GM11168 (cell line): Measurements from ENCODE around the gene RDH12.

Experiments
- in situ Hi-C: fragments of 300-500 bp; cut with MboI; formaldehyde crosslinking; loops from one replicate; pipeline ENCODE4 v1.12.0; 2022; ENCODE audit warnings: low sequenced_read_pairs; ENCODE audit not compliant: unreplicated experiment

The RDH12 gene

DNA sequence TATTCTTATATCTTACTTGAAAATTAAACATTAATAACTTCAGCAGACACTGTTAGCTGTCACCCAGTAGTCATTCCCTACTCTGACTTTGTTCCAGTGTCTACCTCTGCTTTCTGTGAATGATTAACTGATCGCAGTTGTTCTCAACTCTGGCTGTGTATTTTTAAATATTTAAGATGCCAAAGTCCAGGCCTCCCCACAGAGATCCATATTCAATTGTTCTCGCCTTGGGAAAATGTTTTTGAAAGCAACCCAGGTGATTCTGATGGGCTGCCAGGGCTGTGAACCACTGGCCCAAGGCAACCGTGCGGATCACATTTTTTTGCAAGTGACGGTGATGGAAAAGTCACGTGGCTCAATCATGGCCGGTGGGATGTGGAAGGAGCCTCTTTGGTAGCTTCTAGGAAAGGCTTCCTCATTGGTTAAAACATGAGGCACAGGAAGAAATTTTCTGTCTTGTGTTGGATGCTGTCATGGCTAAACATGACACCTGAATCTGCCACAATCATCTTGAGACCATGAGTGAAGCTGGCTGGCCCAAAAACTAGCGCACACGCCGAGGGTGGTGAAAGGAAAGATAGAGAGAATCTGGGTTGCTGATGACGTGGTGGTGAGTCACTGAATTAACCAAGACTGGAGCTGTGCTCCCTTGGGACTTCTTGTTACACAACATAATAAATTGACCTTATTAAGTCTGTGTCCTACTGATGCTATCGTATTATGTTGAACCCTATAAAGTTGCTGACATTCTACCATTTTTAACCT lies 37.2 kb downstream of the RDH12 start:
- in situ Hi-C loops: no loop called here

GRCh38 chr14:67744046-67744445 lies 42.4 kb downstream of the RDH12 start:
- in situ Hi-C loops: no loop called here

DNA sequence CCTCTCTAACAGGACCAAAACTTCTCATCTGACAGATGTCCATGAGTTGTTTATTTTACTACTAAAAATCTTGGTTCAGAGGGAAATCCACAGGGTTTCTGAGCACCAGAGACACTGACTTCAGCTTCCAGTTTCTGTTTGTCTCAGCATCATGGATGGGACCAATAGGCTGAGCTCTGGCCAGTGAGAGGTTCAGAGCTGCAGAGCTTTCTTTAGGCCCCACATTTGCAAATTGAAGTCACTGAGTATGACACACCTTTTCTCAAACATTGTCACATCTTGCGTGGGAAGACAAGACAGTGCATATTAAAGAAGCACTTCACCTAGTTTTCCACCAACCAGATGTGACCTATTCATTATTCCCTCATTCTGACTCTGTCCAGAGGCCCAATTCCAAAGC lies 45.2 kb downstream of the RDH12 start:
- in situ Hi-C loops: no loop called here

- in situ Hi-C loops: no loop called here
Observed at GRCh38 chr14:67748312-67748711, 46.6 kb downstream of the RDH12 start.

GRCh38 chr14:67749341-67750084 lies 47.8 kb downstream of the RDH12 start:
- in situ Hi-C loops: no loop called here

GRCh38 chr14:67756496-67756895 lies 54.8 kb downstream of the RDH12 start:
- in situ Hi-C loops: no loop called here

DNA sequence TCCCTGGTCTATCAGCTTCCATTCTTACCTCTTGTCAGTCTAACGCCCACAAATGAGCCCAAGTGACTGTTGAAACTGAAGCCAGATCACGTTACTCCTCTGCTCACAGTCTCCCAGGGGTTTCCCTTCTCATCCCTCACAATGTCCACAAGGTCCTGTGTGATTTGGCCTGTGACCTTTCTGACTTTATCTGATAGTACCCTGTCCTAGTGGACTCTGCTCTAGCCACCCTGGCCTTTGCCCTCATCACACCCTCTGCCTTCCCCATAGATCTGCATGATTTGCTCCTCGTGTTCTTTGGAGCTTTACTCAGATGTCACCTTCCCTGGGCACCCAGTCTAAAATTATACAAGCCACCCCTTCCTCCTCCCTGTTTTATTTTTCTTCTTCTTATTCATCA lies 55.5 kb downstream of the RDH12 start:
- in situ Hi-C loops: no loop called here

DNA sequence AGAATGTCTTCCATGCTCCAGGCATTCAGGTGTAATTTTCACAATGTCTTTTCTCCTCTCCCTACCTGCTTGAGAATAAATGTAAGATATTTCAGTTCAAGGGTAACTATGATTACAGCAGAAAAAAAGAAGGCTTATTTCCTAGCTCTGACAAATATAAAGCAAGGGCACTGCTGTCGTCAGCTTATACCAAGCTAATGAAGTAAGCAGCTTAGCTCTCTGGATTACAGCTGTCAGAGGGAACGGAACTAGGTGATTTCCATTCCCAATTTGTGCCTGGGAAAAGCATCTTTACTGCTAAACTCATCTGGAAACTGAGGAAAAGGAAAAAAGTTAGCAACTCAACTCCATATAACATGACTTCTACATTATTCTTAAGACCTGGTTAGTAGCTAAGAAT lies 58.2 kb downstream of the RDH12 start:
- in situ Hi-C loops: no loop called here

GRCh38 chr14:67762051-67762450 lies 60.4 kb downstream of the RDH12 start:
- in situ Hi-C loops: no loop called here

DNA sequence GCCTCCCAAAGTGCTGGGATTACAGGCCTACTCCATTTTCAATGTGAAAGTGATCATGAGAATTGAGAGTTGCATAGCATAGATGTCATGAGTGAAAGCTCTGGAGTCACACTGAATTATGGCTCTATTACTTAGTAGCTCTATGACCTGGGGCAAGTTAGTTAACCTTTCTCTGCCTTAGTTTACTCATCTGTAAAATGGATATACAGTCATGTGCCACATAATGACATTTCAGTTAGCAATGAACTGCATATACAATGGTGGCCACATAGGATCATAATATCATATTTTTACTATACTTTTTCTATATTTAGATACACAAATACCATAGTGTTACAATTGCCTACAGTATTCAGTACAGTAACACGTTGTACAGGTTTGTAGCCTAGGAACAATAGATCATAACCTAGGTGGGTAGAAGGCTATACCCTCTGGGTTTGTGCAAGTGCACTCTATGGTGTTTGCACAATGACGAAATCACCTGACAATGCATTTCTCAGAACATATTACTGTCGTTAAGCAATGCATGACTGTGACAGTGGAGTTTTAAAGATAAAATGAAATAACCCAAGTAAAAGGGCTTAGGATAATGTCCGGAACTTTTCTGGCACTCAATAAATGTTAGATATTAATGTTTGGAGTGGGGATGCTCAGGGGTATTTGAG lies 61.6 kb downstream of the RDH12 start:
- in situ Hi-C loops: no loop called here

- in situ Hi-C loops: no loop called here
Observed at GRCh38 chr14:67764496-67764895, 62.8 kb downstream of the RDH12 start.

DNA sequence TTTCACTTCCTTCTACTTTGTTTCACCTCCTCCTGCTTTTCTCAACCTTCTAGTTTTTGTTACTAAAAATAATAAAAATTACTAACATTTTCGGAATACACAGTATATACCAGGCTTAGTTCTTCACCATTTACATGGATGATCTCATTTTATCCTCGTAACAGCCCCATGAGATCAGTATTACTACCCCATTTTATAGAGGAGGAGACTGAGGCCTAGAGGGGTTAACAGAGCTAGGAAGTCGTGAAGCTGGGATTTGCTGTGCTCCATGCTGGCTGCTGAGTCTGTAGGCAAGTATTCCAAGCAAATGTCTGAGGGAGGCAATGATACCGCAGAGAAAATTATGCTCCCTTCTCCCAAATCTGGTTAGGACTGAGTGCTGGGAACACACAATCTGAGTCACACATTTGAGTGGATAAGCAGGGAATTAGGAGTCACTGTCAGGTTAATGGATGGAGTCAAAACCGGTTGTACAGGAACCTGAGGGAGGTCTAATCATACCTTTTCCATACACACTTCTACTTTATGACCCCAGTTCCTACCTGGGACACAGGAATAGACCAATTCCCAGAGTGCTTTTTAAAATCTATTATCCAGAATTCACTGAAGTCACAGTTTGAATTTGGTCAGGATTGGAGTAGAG lies 63.6 kb downstream of the RDH12 start:
- in situ Hi-C loops: no loop called here

DNA sequence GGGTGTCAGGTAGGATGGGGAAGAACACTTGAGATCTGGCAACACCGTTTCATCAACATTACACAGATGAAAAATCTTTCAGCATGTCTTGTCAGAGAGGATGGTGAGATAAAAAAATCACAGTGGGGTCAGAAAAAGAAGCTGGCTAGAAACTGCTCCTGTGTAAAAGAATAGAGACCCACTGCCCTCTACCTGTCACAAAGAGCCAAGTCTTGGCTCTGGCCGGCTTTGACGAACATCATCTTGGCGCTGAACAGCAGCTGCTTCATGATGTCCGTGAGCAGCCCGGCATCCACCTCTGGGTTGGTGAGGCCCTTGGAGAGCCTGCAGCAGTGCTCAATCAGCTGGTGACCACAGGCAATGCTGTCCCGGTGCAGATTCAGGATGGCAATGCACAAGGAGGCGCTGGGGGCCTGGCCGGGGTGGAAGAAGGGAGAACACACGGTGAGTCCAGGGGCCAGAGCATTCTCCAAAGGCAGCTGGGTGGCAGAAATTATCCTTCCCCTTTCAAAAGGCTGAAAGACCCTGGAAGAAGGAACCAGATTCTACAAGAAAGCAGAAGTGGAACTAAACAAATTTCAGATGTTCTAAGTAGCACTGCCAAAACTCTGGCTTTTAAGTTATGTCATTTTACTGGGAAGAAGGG lies 64.5 kb downstream of the RDH12 start:
- in situ Hi-C loops: no loop called here

- in situ Hi-C loops: no loop called here
Observed at GRCh38 chr14:67768219-67768618, 66.5 kb downstream of the RDH12 start.

GRCh38 chr14:67773844-67774377 lies 72.2 kb downstream of the RDH12 start:
- in situ Hi-C loops: no loop called here

DNA sequence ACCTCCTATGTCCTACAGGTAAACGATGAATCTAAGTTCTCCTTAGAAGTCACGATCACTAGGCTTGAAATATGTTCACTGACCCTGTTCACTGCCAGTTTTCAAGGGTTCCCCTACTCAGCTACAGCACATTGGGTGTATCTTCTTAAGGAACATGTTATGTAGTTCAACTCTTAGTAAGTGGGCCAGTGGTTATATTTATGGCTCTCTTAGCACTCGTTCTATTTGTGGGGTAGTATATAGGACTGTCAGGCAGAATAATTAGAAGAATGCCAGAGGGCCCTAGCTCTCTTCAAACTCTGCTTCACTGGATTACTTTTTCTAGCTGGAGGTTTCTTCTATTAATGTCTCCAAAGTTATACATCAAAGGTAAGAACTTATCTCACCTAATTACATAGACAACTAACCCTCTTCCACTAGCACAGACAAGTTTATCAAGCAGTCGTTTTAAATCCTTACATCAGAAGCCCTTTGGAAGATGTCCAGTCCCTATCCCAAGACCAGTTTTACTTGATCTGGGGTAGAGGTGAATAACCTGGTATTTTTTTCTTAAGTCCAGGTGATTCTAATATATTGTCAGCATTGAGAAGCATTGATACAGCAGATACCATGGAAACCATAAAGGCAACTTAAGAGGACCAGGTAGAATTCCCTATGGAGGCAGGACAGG lies 75.1 kb downstream of the RDH12 start:
- in situ Hi-C loops: no loop called here

- in situ Hi-C loops: no loop called here
Observed at GRCh38 chr14:67778792-67779191, 77.1 kb downstream of the RDH12 start.

GRCh38 chr14:67782090-67782489 lies 80.4 kb downstream of the RDH12 start:
- in situ Hi-C loops: no loop called here
